Activated CD4-positive, CD25-positive, alpha-beta regulatory T cell (primary cell): Measurements from ENCODE around the gene CPTP.
"Not testable (repeated sequence)": the region's sequence is repeated elsewhere in the genome, so short reads cannot be mapped to it uniquely, and the experiment has no call there.

Experiments
- DNase-seq, 4 experiments: peaks; one replicate each; lab custom pipeline; 2025; lab: John Stamatoyannopoulos, UW

The CPTP gene

DNA sequence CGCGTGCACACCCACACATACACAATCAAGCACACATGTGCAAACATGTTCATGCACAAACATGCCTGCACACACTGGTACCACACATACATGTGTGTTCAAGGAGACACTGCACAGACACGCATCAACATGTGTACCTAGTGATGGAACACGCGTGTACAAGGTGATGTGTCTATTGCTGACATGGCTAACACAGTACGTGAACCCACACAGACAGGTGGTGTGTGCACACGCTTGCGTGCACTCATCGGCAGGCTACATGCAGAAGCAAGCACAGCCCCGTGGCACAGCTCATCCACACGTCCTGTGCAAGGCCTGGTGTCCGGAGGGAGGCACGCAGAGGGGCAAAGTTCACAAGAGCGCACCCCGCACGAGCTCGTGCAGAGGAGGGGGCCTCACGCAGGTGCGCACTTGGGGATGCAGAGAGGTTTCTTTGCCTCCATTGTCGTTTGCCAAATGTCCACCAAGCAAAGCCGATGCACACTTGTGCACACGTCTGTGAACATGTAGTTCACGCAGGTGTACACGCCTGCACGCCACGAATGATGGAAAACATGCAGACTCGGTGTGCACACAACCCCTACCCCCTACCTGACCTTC, 17.8 kb upstream of the CPTP start:
- no peak for DNase-seq

DNA sequence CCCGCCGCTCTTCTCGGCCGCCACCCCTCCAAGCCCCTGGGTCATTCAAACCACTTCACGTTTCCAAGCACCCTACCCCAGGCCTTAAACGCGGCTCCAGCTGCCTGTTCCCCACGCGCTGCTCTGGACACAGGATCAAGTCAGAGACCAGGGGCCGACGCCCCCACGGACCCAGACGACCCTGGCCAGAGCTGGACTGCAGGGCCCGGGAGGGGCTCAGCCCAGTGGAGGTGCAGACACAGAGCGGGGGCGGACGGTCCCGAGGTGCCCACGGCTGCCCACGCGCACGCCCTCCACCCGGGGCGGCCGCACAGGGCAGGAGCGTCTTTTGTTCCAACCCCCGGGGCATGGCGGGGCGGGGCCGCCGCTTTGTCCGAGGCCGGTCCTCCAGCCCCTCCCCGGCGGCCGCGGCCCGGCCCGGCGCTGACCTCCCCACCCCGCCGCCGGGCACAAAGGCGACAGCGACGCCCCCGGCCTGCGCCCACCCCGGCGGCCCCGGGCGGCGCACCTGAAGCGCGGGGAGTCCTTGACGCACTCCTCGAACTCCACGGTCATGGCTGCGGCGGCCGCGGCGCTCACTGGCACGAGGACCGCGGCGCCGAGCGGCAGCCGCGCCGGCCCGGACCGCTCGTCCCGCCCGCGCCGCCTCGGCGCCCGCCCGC, 17.2 kb upstream of the CPTP start:
- DNase-seq = no peak

DNA sequence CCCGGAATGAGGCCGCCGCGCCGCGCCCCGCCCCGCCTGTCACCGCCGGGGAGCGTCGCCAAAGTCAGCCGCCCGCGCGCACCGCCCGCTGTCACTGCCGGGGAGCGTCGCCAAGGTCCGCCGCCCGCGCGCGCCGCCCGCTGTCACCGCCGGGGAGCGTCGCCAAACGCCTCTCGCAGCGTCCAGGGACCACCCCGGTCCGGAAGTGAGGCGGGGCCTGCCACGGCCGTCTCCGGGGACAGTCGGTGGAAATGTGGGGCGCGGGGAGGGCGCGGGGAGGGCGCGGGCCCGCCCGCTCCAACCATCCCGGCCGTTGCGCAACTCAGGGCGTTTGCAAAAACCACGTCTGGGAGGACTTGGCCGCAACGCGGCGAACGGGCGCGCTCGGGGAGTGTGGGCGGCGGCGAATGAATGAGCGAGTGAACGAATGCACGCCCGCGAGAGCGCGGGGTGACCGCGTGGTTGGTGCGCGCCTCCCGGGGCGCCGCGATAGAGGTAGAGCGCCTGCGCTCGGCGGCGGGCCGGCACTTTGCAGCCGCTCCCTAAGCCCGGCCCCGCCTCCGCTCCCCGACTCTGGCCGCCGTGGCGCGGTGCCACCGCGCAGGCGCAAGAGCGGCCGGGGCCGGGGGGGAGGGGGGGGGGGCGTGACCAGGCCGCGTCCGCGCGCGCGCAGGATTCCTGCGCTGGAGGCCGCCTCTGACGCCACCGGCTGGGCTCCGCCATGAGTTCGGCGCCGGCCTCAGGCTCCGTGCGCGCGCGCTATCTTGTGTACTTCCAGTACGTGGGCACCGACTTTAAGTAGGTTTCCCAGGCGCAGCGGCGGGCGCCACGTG, 16.5 kb upstream of the CPTP start, which contains the start of the genes ACAP3 and PUSL1:
ACAP3 (minus strand) TSS at position 8 of the 833 bp plus-strand sequence. CDS start 115 bp downstream, outside the sequence.
PUSL1 (plus strand) TSS at position 675 of the 833 bp plus-strand sequence; CDS start at position 722, 47 bp downstream.
- peak; percentile 75 to 86 (median 80) for DNase-seq

DNA sequence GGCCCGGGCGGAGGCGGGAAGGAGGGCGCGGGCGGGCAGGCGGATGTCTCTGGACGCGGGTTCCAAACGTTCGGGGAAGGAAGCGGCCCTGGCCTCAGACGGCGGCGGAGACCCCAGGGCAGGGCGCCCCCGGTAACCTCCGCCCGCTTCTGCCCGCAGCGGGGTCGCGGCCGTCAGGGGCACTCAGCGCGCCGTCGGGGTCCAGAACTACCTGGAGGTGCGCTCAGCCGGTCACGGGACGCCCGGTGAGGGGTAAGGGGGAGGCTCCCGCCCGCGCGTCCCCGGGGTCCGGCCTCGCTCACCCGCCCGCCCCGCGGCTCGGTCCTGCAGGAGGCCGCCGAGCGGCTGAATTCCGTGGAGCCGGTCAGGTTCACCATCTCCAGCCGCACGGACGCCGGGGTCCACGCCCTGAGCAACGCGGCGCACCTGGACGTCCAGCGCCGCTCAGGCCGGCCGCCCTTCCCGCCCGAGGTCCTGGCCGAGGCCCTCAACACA, 15.8 kb upstream of the CPTP start:
- no peak for DNase-seq

DNA sequence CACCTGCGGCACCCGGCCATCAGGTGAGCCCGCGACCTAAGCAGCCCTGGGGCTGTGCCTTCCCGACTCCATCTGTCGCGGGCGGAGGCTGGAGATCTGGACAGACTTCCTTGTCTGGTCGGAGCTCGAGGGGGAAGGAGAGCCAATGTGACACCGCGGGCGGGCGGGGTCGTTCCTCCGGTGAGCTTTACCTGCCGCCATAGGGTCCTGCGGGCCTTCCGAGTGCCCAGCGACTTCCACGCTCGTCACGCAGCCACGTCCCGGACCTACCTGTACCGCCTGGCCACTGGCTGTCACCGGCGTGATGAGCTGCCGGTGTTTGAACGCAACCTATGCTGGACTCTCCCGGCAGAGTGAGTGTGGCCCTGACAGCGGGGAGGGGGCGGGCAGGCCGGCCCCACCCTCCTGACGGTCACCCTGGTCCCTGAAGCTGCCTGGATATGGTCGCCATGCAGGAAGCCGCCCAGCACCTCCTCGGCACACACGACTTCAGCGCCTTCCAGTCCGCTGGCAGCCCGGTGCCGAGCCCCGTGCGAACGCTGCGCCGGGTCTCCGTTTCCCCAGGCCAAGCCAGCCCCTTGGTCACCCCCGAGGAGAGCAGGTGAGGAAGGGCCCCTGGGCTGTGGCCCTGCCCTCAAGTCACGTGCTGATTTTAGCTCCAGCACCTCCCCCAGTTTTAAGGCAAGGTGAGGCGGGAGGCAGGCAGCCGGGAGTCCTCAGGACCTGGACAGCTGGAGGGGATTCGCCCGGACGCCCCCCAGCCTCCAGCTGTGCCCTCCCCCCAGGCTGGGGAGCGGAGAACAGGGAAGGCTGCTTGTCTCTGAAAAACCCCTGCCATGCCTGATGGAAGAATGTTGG, 15.1 kb upstream of the CPTP start:
- DNase-seq = no peak

DNA sequence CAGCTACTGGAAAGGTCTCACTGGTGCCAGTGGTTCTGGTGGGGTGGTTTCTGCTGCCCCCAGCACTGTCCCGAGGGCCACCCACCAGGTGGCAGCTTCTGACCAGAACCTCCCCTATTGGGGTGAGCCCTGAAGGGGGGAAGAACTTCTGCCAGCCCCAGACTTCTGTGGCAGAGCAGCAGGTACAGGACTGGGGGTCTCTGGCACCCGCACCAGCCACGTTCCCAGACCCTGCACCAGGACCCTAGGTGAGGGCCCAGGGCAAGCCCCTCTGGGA, 14.6 kb upstream of the CPTP start:
- no peak for DNase-seq

DNA sequence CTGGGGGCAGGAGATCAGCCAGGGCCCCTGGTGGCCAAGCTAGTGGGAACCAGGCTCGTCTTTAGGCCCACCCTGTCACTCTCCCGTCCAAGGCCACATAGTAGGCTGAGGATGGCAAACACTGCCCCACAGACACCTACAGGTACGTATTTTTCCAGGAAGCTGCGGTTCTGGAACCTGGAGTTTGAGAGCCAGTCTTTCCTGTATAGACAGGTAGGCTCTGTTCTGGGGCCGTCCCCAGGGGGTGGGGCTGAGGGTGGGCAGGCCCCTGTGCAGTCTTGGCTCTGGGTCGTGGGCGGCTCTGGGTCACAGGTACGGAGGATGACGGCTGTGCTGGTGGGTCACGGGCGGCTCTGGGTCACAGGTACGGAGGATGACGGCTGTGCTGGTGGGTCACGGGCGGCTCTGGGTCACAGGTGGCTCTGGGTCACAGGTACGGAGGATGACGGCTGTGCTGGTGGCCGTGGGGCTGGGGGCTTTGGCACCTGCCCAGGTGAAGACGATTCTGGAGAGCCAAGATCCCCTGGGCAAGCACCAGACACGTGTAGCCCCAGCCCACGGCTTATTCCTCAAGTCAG, 14.0 kb upstream of the CPTP start:
- DNase-seq = no peak

DNA sequence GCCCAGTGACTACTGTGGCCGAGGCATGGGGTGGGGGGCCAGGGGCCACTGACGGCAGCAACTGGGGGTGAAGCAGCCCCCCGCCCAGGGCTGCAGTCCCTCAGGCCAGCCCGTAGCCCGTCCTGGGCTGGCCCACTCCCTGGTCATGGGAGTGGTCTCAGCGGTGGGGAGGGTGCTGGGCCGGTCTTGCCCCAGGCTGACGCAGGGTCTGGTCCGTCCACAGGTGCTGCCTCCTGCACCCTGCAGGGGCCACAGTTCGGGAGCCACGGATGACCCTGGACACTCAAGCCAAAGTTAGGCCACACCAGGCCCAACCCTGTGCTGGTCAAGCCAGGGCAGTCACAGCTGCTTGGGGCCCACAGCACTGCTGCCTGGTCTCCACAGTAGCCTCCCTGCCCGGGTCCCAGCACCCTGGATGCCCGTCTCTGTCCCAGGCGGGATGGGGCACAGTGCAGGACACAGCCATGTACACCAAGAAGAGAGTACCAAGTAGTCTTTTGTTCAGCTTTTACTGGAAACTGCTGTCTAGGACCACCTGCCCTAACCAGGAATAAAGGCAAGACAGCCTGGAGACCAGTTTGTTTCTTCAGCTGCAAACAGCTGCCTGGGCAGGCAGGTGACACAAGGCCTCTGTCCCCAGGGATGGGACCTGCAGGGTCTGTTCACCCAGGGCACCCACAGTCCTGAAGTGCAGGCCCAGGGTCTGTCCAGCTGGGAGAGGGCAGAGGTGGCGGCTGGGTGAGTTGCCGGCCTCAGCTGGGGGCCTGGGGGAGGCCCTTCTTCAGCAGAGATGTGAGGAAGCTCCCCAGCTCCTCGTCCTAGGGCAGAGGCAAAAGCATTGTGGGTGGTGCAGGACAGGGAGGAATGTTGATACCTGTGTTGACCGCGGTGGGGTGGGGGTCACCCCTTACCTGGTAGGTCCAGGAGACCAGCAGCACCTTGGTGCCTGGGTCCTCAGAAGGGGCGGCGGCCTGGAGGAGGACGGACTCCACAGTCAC, 13.2 kb upstream of the CPTP start:
- DNase-seq = no peak

DNA sequence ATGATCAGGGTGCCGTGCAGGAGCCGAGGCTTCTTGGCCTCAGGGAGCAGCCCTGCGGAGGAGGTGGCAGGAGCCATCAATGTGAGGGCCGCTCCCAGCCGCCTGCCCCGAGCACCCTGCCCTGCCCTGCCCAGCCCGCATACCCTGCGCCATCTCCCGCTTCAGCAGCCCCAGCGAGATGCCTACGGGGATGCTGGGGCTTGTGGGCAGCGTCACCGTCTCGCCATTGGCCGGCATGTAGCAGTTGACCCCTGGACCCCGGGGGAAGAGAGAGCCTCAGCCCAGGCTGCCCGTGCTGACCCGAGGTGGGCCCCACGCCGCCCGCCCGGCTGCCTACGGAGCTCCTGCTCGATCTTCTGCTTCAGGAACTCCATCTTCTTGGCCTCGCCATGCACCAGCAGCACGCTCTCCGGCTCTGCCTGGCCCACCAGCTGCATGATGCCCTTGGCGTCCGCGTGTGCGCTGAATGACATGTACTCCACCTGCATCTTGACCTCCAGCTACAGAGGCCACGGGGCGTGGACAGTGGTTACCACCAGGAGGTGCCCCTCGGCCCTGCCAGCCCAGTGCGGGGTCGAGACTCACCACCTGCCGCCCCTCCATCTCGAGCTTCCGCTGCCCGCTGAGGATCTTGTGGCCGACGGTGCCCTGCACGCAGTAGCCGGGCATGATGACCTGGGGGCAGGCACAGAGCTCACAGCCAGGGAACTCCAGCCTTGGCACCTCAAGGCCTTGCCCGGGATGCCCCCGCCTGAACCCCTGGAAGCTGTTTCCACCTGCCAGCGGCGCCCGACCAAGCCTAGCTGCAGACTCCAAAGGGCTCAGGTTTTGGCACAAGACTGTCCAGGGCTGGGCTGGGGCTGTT, 11.9 kb upstream of the CPTP start:
- DNase-seq = no peak

DNA sequence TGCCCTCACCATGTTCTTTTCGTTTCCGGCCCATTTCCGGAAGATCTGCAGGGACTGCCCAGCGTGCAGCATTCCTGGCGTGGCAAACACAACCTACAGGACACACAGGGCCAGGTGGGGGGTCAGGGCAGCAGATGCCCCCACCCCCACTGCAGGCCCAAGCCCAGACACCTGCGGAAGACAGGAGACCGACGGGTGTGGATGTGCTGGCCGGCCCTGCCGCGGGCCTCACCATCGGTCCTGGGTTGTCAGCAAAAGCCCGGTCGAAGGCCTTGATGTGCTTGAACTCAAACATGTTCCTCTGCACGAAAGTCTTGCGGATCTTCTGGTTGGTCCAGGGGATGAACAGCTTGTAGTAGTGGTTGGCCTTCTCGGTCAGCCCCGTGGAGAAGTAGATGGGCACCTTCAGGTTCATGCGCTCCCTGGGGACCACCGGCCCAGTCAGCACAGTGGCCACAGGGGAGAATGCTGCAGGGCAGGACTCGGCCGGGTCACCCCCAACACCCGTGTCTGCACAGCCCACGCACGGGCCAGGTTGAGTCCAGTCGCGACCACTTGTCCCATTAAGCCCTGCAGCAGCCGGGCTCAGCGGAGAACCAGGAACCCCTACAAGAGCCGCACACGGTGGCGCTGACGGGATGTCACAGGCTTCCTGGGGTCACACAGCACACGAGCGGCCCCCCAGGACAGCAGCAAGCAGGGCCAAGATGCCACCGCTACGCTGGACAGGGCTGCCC, 10.9 kb upstream of the CPTP start:
- DNase-seq = no peak

DNA sequence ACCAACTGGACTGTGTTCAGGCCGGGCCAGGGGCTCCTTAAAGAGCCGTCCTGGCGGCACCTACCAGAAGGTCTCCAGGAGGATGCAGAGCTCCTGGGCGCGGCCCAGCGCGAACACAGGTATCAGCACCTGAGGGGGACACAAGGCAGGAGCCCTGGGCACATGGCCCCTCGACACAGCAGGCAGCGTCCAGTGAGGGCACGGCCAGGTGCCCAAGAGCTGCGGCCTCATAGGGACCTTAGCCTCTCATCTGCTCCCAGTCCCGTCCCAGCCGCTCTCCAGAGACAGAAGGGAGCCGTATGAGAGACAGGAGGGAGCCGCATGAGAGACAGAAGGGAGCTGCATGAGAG, 10.4 kb upstream of the CPTP start:
- no peak for DNase-seq

DNA sequence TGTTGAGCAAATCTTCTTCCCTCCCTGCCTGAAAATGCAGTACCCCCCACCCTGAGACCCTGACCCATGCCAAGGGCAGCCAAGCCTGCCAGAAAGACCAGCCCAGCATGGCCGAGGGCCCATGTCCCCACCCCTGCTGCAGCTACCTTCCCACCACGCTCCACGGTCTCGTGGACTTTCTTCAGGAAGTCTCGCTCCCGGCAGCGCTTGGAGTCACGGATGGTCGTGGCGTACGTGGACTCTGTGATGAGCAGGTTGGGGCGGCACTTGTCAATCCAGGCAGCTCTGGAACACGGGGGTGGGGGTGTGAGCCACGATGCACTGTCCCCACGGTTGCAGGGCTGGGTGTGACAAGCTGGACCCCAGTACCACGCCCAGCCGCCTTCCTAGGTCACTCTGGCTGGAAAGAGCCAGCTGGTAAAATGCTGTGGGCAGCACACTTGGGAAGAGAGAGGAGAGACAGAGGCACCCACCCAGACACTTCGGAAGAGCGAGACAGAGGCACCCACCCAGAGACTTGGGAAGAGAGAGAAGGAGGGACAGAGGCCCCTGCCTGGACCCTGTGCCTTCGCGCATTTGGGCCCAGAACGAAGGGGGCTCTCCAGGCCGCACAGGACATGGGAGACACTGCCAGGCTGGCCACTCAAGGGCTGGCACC, 9.8 kb upstream of the CPTP start:
- no peak for DNase-seq

DNA sequence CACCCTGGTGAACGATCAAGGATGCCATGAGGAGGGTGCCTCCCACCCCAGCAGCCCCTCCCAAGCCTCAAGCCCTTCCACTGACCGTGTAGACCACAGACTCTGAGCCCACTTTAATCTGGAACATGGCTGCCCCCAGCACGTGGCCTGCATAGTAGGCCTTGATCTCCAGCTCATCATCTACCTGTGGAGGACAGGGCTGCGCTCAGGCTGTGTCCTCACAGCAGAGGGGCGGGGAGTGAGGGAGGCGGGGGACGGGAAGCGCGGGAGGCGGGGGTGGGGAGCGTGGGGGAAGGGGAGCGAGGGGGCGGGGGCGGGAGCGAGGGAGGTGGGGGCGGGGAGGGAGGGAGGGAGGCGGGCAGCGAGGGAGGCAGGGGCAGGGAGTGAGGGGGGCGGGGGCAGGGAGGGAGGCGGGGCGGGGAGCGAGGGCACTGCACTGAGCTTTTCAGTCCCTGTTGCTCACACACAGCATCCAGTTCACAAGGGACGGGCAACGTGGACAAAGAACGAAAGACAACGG, 9.1 kb upstream of the CPTP start:
- DNase-seq = no peak

DNA sequence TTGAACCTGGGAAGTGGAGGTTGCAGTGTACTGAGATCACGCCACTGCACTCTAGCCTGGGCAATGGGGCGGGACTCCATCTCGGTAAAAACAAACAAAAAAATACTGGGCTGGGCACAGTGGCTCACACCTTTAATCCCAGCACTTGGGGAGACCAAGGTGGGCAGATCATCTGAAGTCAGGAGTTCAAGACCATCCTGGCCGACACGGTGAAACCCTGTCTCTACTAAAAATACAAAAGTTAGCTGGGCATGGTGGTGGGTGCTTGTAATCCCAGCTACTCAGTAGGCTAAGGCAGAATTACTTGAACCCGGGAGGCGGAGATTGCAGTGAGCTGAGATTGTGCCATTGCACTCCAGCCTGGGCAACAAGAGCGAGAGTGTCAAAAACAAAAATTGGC, 8.4 kb upstream of the CPTP start:
- not testable (repeated sequence) for DNase-seq

DNA sequence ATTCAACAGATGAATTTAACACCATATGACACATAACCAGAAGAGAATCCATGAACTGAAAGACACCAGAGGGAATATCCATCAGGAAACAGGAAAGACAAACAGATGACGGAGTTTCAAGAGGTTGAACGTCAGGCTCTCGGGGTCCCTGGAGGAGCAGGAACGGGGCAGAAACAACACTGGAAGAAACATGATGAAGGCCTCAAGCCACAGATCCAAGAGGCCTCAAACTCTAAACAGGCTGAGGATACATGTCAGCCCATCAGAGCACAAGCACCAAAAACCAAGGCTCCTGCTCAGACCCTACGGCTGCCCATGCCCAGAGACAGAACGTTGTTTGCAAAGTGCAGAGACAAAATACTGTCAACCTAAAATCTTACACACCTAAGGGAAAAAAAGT, 7.2 kb upstream of the CPTP start:
- DNase-seq = no peak

DNA sequence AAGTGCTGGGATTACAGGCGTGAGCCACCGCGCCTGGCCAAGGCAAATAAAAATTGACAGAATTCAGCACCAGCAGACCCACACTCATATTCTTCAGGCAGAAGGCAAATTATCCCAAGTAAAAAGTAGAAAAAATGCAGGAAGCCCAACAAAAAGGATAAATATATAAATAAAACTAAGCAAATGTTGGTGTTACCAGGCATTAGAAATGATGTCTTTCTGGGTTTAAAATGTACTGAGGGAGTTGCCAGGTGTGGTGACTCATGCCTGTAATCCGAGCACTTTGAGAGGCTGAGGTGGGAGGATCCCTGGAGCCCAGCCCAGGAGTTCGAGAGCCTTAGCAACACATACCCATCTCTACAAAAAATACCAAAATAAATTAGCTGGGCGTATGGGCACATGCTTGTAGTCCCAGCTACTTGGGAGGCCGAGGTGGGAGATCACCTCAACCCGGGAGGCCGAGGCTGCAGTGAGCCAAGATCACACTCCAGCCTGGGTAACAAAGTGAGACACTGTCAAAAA, 6.4 kb upstream of the CPTP start:
- DNase-seq = no peak

DNA sequence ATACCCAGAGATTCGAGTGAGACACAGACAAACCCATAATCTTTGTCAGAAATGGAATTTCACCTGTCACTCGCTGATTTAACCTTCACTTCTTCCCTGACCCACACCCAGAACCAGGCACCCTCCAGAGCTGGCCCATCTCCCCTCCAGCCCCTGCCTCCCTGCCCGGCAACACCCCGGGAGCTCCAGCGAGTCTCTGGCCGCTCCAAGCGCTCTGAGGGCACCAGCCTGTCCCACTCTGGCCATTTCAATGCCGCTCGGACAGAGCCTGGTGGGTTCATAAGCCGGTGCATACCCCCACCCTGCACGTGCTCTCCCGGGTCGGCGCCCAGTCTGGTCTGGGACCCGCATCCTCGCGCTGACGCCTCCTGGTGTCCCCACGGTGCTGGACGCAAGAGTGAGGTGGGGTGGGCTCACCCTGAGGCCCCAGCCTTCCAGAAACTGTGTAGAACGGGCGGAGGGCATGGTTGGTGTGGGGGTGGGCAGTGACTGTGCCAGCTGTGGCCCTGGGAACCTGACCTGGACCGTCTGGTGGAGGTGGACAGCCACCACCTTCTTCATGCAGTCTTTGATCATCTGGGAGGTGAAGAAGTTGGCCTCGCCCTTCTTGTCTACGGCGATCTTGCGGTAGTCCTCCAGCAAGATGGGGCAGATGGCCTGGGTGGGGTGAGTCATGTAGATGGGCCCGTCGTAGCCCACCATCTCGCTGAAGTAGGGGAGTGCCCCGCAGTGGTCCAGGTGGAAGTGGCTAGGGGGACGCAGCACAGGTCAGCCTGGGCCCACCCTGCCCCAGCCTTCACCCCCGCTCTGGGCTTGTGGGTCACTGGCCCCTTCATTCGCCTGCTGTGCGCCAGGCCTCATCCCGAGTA, 5.6 kb upstream of the CPTP start:
- no peak for DNase-seq
